Right lung (tissue), 5 donors: Measurements from ENCODE around the gene PRKN. TPM values are rescaled to one million over a fixed set of nuclear protein-coding genes. Genes with fewer than 3 reads are reported as not detected.
A peak's percentile ranks its signal among the peaks of the same experiment; 100 is the strongest.
"Not testable (repeated sequence)": the region's sequence is repeated elsewhere in the genome, so short reads cannot be mapped to it uniquely, and the experiment has no call there.

ENCODE experiments used
- DNase-seq, 2 donors: peaks; one replicate each; pipeline ENCODE4 v3.0.0-alpha.2; 2013
- polyA plus RNA-seq, 5 donors: library from polyadenylated mRNA; unstranded; fragments of 120-200 nt; gene quantifications; one replicate each; pipeline versions ENCODE4 v1.2.1 to v1.2.3, GENCODE V29; 2013; ENCODE audit warnings: inconsistent platforms in 1 of 5, low replicate concordance in 1 of 5; ENCODE audit not compliant: insufficient read length in 5 of 5, insufficient read depth in 1 of 5

PRKN gene
- polyA plus RNA-seq, 5 donors: 2.0 to 3.6 (median 2.7) TPM

GRCh38 chr6:161851486-161851885, 876.1 kb downstream of the PRKN start:
- not testable (repeated sequence) for DNase-seq

- DNase-seq: no peak
Measured at GRCh38 chr6:161850562-161850961, 877.0 kb downstream of the PRKN start.

- DNase-seq: no peak
Measured at GRCh38 chr6:161847628-161848027, 879.9 kb downstream of the PRKN start.

GRCh38 chr6:161844804-161845203, 882.8 kb downstream of the PRKN start:
- no peak for DNase-seq

- DNase-seq: no peak
Measured at GRCh38 chr6:161843066-161843465, 884.5 kb downstream of the PRKN start.

GRCh38 chr6:161840380-161840779, 887.2 kb downstream of the PRKN start:
- no peak for DNase-seq

- DNase-seq: no peak
Measured at GRCh38 chr6:161838306-161839035, 889.1 kb downstream of the PRKN start.

- no peak for DNase-seq
Measured at GRCh38 chr6:161837854-161838253, 889.7 kb downstream of the PRKN start.

- DNase-seq: no peak
Measured at GRCh38 chr6:161837449-161837735, 890.2 kb downstream of the PRKN start.

GRCh38 chr6:161836643-161837448, 890.7 kb downstream of the PRKN start:
- no peak for DNase-seq

- DNase-seq: peak in 1 of 2 donors; percentile 14
Measured at GRCh38 chr6:161835500-161836215, 891.9 kb downstream of the PRKN start.

GRCh38 chr6:161834426-161834825, 893.1 kb downstream of the PRKN start:
- no peak for DNase-seq

GRCh38 chr6:161833099-161833860, 894.3 kb downstream of the PRKN start:
- no peak for DNase-seq

- DNase-seq: no peak
Measured at GRCh38 chr6:161832622-161833021, 894.9 kb downstream of the PRKN start.

GRCh38 chr6:161830866-161831616, 896.5 kb downstream of the PRKN start:
- DNase-seq: no peak

GRCh38 chr6:161829291-161829729, 898.3 kb downstream of the PRKN start:
- no peak for DNase-seq

GRCh38 chr6:161828355-161828754, 899.2 kb downstream of the PRKN start:
- DNase-seq: no peak

GRCh38 chr6:161826512-161826911, 901.1 kb downstream of the PRKN start:
- DNase-seq: no peak

- not testable (repeated sequence) for DNase-seq
Measured at GRCh38 chr6:161822204-161822603, 905.4 kb downstream of the PRKN start.

GRCh38 chr6:161817881-161818280, 909.7 kb downstream of the PRKN start:
- DNase-seq: no peak

GRCh38 chr6:161815965-161816364, 911.6 kb downstream of the PRKN start:
- DNase-seq: no peak
